K562 (cell line): ENCODE data around the gene PPP1R12B. TPM values are rescaled to one million over a fixed set of nuclear protein-coding genes. Genes with fewer than 3 reads are reported as not detected.

Experiments used
- CBX2 ChIP-seq: fragments of 200-600 bp; sonication (generic); IDR thresholded peaks from one replicate; pipeline ENCODE4 v1.6.1; 2012; ENCODE audit warnings: mild to moderate bottlenecking, low read length, inconsistent platforms; ENCODE audit not compliant: insufficient read depth, poor library complexity, severe bottlenecking
- CCNT2 ChIP-seq: IDR thresholded peaks from 2 replicates; pipeline ENCODE4 v1.6.1; 2011; ENCODE audit warnings: borderline replicate concordance, low read depth, mild to moderate bottlenecking, moderate library complexity, mixed read lengths, low read length; ENCODE audit not compliant: insufficient read length; ENCODE audit errors: extremely low read depth
- DPF2 ChIP-seq: fragments of 450-650 bp; IDR thresholded peaks from 2 replicates; pipeline ENCODE4 v1.6.1; 2016
- ELF1 ChIP-seq: fragments of 200-800 bp; sonication (Bioruptor generic); IDR thresholded peaks from 2 replicates; pipeline ENCODE4 v1.6.1; 2016; ENCODE audit warnings: missing genetic modification characterization, missing compliant biosample characterization
- FOXA3 ChIP-seq, 2 experiments: fragments of 450-650 bp in 1 of 2; sonication (generic) in 1 of 2; formaldehyde crosslinking; IDR thresholded peaks in 1 of 2; conservative IDR thresholded peaks in 1 of 2; 2 replicates each; pipeline versions ENCODE4 v1.4.0 to v1.8.0; 2020 to 2022; ENCODE audit warnings: mild to moderate bottlenecking in 2 of 2, missing genetic modification reagents in 1 of 2
- HMG20A ChIP-seq: fragments of 450-650 bp; formaldehyde crosslinking; conservative IDR thresholded peaks from 2 replicates; pipeline ENCODE4 v1.4.0; 2020; ENCODE audit warnings: mild to moderate bottlenecking, mixed read lengths
- MECOM ChIP-seq: fragments of 250-450 bp; sonication (Bioruptor Pico); IDR thresholded peaks from 2 replicates; pipeline ENCODE4 v1.8.0; 2022; ENCODE audit warnings: inconsistent platforms
- MTA3 ChIP-seq: fragments of 450-650 bp; formaldehyde crosslinking; IDR thresholded peaks from 2 replicates; pipeline ENCODE4 v1.6.1; 2017; ENCODE audit warnings: mild to moderate bottlenecking, borderline replicate concordance
- NFIC ChIP-seq: fragments of 450-650 bp; IDR thresholded peaks from 2 replicates; pipeline ENCODE4 v1.6.1; 2017; ENCODE audit warnings: mild to moderate bottlenecking, inconsistent platforms
- RCOR1 ChIP-seq, 2 experiments: IDR thresholded peaks; 2 replicates each; pipeline ENCODE4 v1.6.1; 2012; ENCODE audit warnings: low read depth in 2 of 2, low read length in 2 of 2, borderline replicate concordance in 1 of 2, improper control_type of control experiment in 1 of 2
- SMAD2 ChIP-seq: fragments of 150-350 bp; IDR thresholded peaks from 2 replicates; pipeline ENCODE4 v1.6.1; 2014; ENCODE audit warnings: low read depth, mild to moderate bottlenecking, low read length
- SRSF1 ChIP-seq: fragments of 200-400 bp; formaldehyde crosslinking; IDR thresholded peaks from 2 replicates; pipeline ENCODE4 v1.6.1; 2017; ENCODE audit warnings: mild to moderate bottlenecking, low read depth, low read length, moderate library complexity
- STAG1 ChIP-seq: sonication (generic); formaldehyde crosslinking; IDR thresholded peaks from 2 replicates; pipeline ENCODE4 v1.5.0; 2020; ENCODE audit warnings: missing genetic modification reagents, borderline replicate concordance
- ZBTB7A ChIP-seq: IDR thresholded peaks from 2 replicates; pipeline ENCODE4 v1.6.1; 2011; ENCODE audit warnings: low read depth, mild to moderate bottlenecking, low read length, moderate library complexity, borderline replicate concordance; ENCODE audit not compliant: control insufficient read depth
- ZFX ChIP-seq: sonication (generic); formaldehyde crosslinking; IDR thresholded peaks from 2 replicates; pipeline ENCODE4 v1.8.0; 2022; ENCODE audit warnings: mild to moderate bottlenecking, missing genetic modification reagents, moderate library complexity
- ZNF143 ChIP-seq: sonication (generic); formaldehyde crosslinking; IDR thresholded peaks from 2 replicates; pipeline ENCODE4 v1.9.0; 2022; ENCODE audit warnings: mild to moderate bottlenecking, missing genetic modification reagents
- ZNF224 ChIP-seq: sonication (generic); formaldehyde crosslinking; IDR thresholded peaks from 2 replicates; pipeline ENCODE4 v1.8.0; 2022; ENCODE audit warnings: mild to moderate bottlenecking, missing genetic modification reagents
- ZNF239 ChIP-seq: fragments of 250-450 bp; sonication (Bioruptor Pico); IDR thresholded peaks from 2 replicates; pipeline ENCODE4 v1.4.0; 2020; ENCODE audit warnings: mild to moderate bottlenecking
- ZNF780A ChIP-seq: fragments of 250-450 bp; sonication (Bioruptor Pico); IDR thresholded peaks from 2 replicates; pipeline ENCODE4 v1.5.0; 2021; ENCODE audit warnings: mild to moderate bottlenecking
- polyA plus RNA-seq, 8 experiments: library from polyadenylated mRNA; depleted of rRNA in 4 of 8; stranded (reverse) in 5 of 8; unstranded in 3 of 8; fragments of >200 nt; fragmentation: Nextera tagmentation in 2 of 8; fragmentation: Illumina TruSeq in 1 of 8; extraction: Ambion mirVana in 2 of 8; extraction: Trizol in 1 of 8; gene quantifications; 2 replicates each; pipeline versions ENCODE4 v1.2.1 to v1.2.3, GENCODE V29; 2011 to 2014; ENCODE audit warnings: inconsistent platforms in 1 of 8, missing spikeins in 1 of 8
- total RNA-seq, 7 experiments: library from RNA; depleted of rRNA in 6 of 7; stranded (reverse); fragments of >200 nt in 6 of 7; fragmentation: Illumina TruSeq in 2 of 7; extraction: Trizol in 2 of 7; gene quantifications; 2 replicates each; pipeline versions ENCODE4 v1.2.1 to v1.2.3, GENCODE V29; 2011 to 2021; ENCODE audit warnings: low replicate concordance in 1 of 7
- TF ChIP-seq, protein P1 (sequence below): fragments of 250-450 bp; sonication (Bioruptor Pico); IDR thresholded peaks from 2 replicates; pipeline ENCODE4 v1.8.0; 2021; ENCODE audit warnings: mild to moderate bottlenecking, moderate library complexity
- TF ChIP-seq, protein P2 (sequence below): fragments of 450-650 bp; conservative IDR thresholded peaks from 2 replicates; pipeline ENCODE4 v1.6.1; 2016; ENCODE audit warnings: missing genetic modification characterization, low read depth, mild to moderate bottlenecking, control low read depth, missing compliant biosample characterization
- TF ChIP-seq, protein P3 (sequence below): sonication (generic); formaldehyde crosslinking; IDR thresholded peaks from 2 replicates; pipeline ENCODE4 v1.8.0; 2023; ENCODE audit warnings: mild to moderate bottlenecking, missing genetic modification reagents

Gene PPP1R12B
- total and polyA plus RNA-seq, 9 of the 15 experiments (the other 6 are each of a cell fraction or from before 2014, with no cell fraction given) = 0.73 to 16.9 (median 13.6) TPM

DNA sequence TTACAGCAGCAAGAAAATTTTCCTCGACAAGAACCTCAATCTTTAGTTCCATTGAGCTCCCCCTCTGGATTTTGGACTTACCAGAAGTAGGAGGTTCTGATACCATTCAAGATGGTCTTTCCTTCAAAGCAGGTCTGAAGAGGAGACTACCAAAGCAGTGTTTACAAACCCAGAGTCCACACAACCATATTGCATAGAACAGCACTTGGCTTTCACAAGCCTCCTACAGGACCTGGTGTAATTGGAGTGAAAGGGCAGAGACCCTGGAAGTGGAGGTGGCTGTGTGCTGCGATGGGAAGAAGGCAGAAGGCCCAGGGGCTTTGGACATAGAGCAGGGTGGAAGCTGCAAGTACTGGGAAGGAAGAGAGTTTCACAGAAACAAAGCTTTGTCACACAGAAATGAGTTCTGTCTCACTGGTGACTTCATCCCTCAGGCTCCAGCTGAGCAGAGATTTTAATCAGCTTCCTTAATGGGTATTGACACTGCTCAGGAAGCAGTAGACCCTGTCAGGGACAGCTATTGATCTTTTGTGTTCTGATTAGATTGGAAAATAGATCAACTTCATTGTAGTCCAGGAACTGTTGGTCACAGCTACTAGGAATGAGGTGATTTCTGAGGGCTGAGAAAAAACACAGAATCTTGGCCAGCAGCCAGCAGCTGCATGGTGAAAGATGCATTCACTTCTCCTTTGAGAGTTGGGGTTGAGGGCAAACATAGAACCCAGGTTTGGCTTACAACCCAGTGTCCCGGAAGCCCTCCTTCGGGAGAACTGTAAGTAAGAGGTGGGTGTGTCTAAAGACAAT lies 237.7 kb downstream of the PPP1R12B start (continued):
- TF ChIP-seq, protein P1, sequence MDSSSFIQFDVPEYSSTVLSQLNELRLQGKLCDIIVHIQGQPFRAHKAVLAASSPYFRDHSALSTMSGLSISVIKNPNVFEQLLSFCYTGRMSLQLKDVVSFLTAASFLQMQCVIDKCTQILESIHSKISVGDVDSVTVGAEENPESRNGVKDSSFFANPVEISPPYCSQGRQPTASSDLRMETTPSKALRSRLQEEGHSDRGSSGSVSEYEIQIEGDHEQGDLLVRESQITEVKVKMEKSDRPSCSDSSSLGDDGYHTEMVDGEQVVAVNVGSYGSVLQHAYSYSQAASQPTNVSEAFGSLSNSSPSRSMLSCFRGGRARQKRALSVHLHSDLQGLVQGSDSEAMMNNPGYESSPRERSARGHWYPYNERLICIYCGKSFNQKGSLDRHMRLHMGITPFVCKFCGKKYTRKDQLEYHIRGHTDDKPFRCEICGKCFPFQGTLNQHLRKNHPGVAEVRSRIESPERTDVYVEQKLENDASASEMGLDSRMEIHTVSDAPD = no peak
- TF ChIP-seq ZNF224 (CRISPR knock-in tag) = no peak
- TF ChIP-seq MECOM (CRISPR knock-in tag) = no peak
- TF ChIP-seq DPF2 = peak; percentile 32; the same call in 1 of the 2 replicates
- TF ChIP-seq ZNF143 = no peak
- peak; percentile 96 for TF ChIP-seq NFIC
- TF ChIP-seq STAG1 = no peak
- no peak for TF ChIP-seq CBX2
- no peak for TF ChIP-seq ZNF780A (CRISPR knock-in tag)
- TF ChIP-seq MTA3 = no peak
- TF ChIP-seq, protein P2, sequence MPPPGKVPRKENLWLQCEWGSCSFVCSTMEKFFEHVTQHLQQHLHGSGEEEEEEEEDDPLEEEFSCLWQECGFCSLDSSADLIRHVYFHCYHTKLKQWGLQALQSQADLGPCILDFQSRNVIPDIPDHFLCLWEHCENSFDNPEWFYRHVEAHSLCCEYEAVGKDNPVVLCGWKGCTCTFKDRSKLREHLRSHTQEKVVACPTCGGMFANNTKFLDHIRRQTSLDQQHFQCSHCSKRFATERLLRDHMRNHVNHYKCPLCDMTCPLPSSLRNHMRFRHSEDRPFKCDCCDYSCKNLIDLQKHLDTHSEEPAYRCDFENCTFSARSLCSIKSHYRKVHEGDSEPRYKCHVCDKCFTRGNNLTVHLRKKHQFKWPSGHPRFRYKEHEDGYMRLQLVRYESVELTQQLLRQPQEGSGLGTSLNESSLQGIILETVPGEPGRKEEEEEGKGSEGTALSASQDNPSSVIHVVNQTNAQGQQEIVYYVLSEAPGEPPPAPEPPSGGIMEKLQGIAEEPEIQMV = no peak
- TF ChIP-seq RCOR1 (IDR thresholded peaks at IDR 0.05; ENCODE audit: borderline replicate concordance in 1 of 2, low read depth in 2 of 2, low read length in 2 of 2) = no peak
- TF ChIP-seq ZBTB7A = no peak
- TF ChIP-seq HMG20A = no peak
- TF ChIP-seq SRSF1 = no peak
- TF ChIP-seq FOXA3 (CRISPR knock-in tag; conservative IDR thresholded peaks at IDR 0.05 in 1 of 2, IDR thresholded peaks at IDR 0.05 in 1 of 2) = peak in 1 of 2 experiments; percentile 42; a peak in 2 of 4 replicates
- TF ChIP-seq SMAD2 = no peak
- no peak for TF ChIP-seq ELF1 (tag)
- no peak for TF ChIP-seq ZFX (CRISPR knock-in tag)
- TF ChIP-seq, protein P3, sequence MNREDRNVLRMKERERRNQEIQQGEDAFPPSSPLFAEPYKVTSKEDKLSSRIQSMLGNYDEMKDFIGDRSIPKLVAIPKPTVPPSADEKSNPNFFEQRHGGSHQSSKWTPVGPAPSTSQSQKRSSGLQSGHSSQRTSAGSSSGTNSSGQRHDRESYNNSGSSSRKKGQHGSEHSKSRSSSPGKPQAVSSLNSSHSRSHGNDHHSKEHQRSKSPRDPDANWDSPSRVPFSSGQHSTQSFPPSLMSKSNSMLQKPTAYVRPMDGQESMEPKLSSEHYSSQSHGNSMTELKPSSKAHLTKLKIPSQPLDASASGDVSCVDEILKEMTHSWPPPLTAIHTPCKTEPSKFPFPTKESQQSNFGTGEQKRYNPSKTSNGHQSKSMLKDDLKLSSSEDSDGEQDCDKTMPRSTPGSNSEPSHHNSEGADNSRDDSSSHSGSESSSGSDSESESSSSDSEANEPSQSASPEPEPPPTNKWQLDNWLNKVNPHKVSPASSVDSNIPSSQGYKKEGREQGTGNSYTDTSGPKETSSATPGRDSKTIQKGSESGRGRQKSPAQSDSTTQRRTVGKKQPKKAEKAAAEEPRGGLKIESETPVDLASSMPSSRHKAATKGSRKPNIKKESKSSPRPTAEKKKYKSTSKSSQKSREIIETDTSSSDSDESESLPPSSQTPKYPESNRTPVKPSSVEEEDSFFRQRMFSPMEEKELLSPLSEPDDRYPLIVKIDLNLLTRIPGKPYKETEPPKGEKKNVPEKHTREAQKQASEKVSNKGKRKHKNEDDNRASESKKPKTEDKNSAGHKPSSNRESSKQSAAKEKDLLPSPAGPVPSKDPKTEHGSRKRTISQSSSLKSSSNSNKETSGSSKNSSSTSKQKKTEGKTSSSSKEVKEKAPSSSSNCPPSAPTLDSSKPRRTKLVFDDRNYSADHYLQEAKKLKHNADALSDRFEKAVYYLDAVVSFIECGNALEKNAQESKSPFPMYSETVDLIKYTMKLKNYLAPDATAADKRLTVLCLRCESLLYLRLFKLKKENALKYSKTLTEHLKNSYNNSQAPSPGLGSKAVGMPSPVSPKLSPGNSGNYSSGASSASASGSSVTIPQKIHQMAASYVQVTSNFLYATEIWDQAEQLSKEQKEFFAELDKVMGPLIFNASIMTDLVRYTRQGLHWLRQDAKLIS = no peak
- no peak for TF ChIP-seq ZNF239 (CRISPR knock-in tag)
- no peak for TF ChIP-seq CCNT2
